Lower lobe of right lung (tissue), 2 donors: Measurements from ENCODE around the gene SIVA1. TPM values are rescaled to one million over a fixed set of nuclear protein-coding genes. Genes with fewer than 3 reads are reported as not detected.
A peak's percentile ranks its signal among the peaks of the same experiment; 100 is the strongest.

ENCODE experiments used
- ATAC-seq, 2 donors: fragments of 200-7000 bp; cut with Tn5 transposase; one replicate each; pipeline ENCODE4 v1.9.1; 2020 to 2022; ENCODE audit warnings: mild to moderate bottlenecking in 2 of 2, moderate library complexity in 2 of 2
- DNase-seq: peaks from one replicate; pipeline ENCODE4 v3.0.0-alpha.2; 2020
- H3K27ac ChIP-seq: fragments of 200-600 bp; one replicate; pipeline ENCODE4 v1.8.0; 2022
- H3K27me3 ChIP-seq: fragments of 200-600 bp; one replicate; pipeline ENCODE4 v1.8.0; 2022; ENCODE audit warnings: low read depth
- H3K36me3 ChIP-seq: fragments of 200-600 bp; one replicate; pipeline ENCODE4 v1.8.0; 2022; ENCODE audit warnings: mild to moderate bottlenecking
- H3K4me1 ChIP-seq: fragments of 200-600 bp; one replicate; pipeline ENCODE4 v1.8.0; 2022
- H3K4me3 ChIP-seq: fragments of 200-600 bp; one replicate; pipeline ENCODE4 v1.8.0; 2022; ENCODE audit warnings: mild to moderate bottlenecking
- H3K9me3 ChIP-seq: fragments of 200-600 bp; one replicate; pipeline ENCODE4 v1.8.0; 2022
- intact Hi-C: fragments of 100-400 bp; cut with DNase I; formaldehyde crosslinking; loops from one replicate; pipeline ENCODE4 v1.11.0; 2022
- total RNA-seq: library from RNA; stranded (reverse); fragmentation: NEBNext Ultra II Directional; extraction: Animal tissue kit (Norgen Biotek cat#: 25700); gene quantifications from one replicate; pipeline ENCODE4 v1.2.1, GENCODE V29; 2021
- TF ChIP-seq, protein P1 (sequence below): fragments of 200-600 bp; IDR thresholded peaks from one replicate; pipeline ENCODE4 v1.8.0; 2022; ENCODE audit warnings: antibody characterized with exemption, mild to moderate bottlenecking
- donor health status: DM: no; HTN: yes; CAD: no; lungs with severe emphysema.

The SIVA1 gene
- total RNA-seq, 1 donor from 2014 or later, result 66.3 TPM

DNA sequence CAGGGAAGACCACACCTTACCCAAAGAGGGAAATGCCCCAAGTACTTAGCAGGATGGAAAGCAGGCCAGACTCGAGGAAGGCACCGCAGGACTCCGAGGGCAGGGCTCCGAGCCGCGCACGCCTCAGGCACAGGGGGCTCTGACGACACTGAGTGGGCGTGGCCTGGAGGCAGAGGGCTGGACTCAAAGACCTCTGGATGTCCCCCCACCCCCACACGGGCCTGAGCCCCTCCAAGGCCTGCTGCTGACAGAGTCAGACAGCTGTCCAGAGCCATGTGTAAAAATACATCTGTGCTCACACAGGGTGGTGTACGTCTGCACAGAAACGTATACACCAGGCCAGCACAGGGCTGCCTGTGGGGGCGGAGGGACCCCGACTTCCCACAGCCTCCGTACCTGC, 41.2 kb downstream of the SIVA1 start:
- DNase-seq, result peak; percentile 77
- ATAC-seq, result peak; percentile 23 to 29
- peak overlapping the region; percentile 70 for H3K27ac ChIP-seq
- TF ChIP-seq, protein P1, sequence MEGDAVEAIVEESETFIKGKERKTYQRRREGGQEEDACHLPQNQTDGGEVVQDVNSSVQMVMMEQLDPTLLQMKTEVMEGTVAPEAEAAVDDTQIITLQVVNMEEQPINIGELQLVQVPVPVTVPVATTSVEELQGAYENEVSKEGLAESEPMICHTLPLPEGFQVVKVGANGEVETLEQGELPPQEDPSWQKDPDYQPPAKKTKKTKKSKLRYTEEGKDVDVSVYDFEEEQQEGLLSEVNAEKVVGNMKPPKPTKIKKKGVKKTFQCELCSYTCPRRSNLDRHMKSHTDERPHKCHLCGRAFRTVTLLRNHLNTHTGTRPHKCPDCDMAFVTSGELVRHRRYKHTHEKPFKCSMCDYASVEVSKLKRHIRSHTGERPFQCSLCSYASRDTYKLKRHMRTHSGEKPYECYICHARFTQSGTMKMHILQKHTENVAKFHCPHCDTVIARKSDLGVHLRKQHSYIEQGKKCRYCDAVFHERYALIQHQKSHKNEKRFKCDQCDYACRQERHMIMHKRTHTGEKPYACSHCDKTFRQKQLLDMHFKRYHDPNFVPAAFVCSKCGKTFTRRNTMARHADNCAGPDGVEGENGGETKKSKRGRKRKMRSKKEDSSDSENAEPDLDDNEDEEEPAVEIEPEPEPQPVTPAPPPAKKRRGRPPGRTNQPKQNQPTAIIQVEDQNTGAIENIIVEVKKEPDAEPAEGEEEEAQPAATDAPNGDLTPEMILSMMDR, result no peak
- peaks cover 80% of the 10 kb centered on the region for H3K4me1 ChIP-seq
- no peaks in the 10 kb centered on the region for H3K9me3 ChIP-seq
- H3K36me3 ChIP-seq, result peaks cover 31% of the 10 kb centered on the region
- peak overlapping the region; percentile 71 for H3K4me3 ChIP-seq
- H3K27me3 ChIP-seq, result no peaks in the 10 kb centered on the region
- intact Hi-C loops, result no loop called here

DNA sequence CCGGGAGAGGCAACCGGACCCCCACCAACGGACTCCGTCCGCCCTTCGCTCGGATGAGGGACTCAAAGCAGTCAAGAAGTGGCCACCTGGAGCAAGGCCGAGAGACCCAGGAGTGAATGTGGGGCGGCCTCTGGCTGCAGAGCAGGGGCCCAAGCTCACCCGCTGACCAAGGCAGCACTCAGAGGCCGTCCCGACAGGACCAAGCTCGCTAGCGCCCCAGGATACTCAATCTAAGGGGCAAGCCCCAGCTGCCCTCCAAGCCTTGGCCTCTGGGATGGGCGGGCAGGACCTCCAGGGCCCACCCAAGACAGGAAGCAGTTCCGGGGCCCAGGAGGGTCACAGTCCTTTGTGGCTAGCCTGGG, 41.7 kb downstream of the SIVA1 start:
- intact Hi-C loops, result no loop called here
- Histone ChIP-seq H3K9me3 (no peaks in the 10 kb centered on the region), H3K4me1 (peaks cover 80% of the 10 kb centered on the region), H3K36me3 (peaks cover 26% of the 10 kb centered on the region), H3K27me3 (no peaks in the 10 kb centered on the region), H3K4me3 (peak overlapping the region; percentile 71), H3K27ac (peak overlapping the region; percentile 70)
- DNase-seq (no peak), ATAC-seq (peak in 1 of 2 donors; percentile 12)
- TF ChIP-seq, protein P1, result no peak

DNA sequence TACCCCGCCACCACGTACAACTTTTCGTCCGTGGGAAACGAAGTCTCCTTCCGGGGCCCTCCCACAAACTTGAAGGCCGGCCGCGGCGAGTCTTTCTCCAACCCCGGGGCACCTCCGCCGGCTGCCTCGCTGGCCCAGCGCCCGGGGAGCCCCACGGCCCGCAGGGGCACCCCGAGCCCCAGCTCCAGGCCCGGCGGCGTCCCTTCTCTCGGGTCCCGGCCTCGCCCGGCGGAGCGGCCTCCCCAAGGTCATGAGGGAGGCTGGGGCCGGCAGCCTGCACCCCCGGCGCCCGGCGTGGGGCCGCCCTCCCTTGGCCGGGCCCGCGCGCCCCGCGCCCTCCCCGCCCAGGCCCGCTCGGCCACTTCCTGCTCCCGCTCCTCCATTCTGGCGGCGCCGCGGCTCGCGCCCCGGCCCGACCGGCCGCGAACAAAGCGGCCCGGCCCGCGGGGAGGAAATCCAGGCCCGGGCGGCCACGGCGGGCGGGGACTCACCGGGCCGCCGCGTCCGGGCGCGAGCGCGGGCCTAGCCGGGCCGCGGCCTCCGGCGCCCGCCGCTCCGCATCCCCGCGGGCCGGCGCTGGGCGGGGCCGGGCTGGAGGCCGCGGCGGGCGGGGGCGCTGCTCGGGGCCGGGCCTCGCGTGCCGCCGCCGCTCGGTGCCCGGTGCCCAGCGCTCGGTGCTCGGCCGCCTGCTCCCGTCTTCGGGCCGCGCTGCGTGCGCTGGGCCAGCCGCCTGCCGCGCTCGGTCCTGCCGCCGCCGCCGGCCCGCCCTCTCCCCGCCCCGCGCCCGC, 42.2 kb downstream of the SIVA1 start, which contains the start of gene AKT1:
TSS of gene AKT1 (minus strand) at position 756 of the 788 bp plus-strand sequence. CDS start 3,105 bp downstream, outside the sequence.
- Histone ChIP-seq H3K36me3 (peaks cover 20% of the 10 kb centered on the region), H3K9me3 (no peaks in the 10 kb centered on the region), H3K4me3 (peak within 1 kb of the TSS; percentile 71), H3K27me3 (no peaks in the 10 kb centered on the region), H3K4me1 (peaks cover 80% of the 10 kb centered on the region), H3K27ac (peak within 1 kb of the TSS; percentile 87)
- intact Hi-C loops, result no loop called here
- ATAC-seq (peak in 1 of 2 donors; percentile 5), DNase-seq (peak; percentile 65)
- TF ChIP-seq, protein P1, result no peak

DNA sequence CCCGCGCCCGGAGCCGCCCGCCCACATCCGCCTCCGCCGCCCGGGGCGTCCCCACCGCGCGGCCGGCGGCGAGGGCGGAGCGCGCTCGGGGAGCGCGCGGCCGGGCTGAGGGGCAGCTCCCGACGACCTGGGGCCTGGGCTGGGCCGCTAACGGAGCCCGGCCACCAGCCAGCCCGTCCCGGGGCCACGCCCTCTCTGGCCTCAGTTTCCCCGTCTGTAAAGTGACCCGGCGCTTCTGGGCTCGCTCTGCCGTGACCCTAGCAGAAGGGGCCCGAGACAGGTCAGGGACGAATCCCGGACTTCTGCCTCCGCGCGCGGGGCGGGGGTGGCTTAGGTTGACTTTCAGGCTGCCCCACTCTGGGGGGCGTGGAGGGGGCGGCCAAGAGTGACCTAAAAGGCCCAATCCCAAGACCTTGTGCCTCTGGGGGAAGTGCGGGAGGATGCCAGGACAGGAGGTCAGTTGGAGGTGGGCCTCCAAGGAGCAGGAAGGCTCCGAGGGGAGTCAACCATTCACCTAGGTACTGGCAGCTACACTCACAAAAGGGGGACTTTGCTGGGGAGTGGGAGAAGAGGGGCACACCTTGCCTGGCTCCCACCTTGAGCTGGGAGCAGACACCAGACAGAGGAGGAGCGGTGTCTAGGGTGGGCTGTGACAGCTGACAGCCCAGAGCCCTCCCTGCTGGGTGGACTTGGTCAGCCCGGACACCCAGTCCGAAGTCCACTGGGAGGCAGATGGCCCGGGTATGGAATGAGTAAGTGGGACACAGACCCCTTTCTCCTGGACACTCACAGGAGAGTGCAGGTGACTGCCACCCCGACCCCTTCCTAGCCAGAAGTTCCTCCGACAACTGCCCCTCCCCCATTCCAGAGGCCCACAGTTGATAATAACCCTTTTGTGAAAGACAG, 43.1 kb downstream of the SIVA1 start:
- no peak for DNase-seq
- intact Hi-C loops, result no loop called here
- H3K4me3 ChIP-seq, result peak overlapping the region; percentile 56

DNA sequence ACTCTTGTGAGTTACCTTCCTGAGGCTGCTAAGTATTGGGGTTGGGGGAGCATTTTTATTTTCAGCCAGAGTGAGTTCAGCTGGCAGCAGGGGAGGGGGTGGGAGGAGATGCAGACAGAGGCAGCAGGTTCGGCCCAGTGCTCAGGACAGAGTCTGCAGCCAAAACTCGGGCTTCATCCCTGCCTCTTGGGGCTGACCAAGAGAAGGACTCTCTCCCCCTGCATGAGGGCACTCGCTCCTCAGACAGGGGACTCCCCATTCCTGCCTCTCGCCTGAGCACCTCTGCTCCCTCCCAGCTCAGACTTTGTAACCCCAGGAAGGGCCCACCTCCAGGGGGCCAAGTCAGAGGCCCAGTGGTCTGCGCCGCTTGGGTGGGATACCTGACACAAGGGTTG, 43.7 kb downstream of the SIVA1 start:
- Histone ChIP-seq H3K27me3 (no peaks in the 10 kb centered on the region), H3K4me3 (no peak overlapping the region), H3K27ac (peak overlapping the region; percentile 87), H3K9me3 (no peaks in the 10 kb centered on the region), H3K36me3 (peaks cover 7% of the 10 kb centered on the region), H3K4me1 (peaks cover 73% of the 10 kb centered on the region)
- TF ChIP-seq, protein P1, result no peak
- intact Hi-C loops, result no loop called here
- ATAC-seq (no peak), DNase-seq (no peak)

More for the DNA sequence above, 43.1 kb downstream of the SIVA1 start:
- Histone ChIP-seq H3K27ac (peak overlapping the region; percentile 87), H3K9me3 (no peaks in the 10 kb centered on the region), H3K4me1 (peaks cover 73% of the 10 kb centered on the region), H3K27me3 (no peaks in the 10 kb centered on the region), H3K36me3 (peaks cover 11% of the 10 kb centered on the region)
- TF ChIP-seq, protein P1, result no peak
- peak; percentile 51 to 52 for ATAC-seq
